HG03378 (cell line): ENCODE measurements around the gene PHACTR4.
"Not testable (repeated sequence)": the region's sequence is repeated elsewhere in the genome, so short reads cannot be mapped to it uniquely, and the experiment has no call there.

ENCODE experiments used
- ATAC-seq: cut with Tn5 transposase; IDR thresholded peaks from one replicate; pipeline ENCODE4 v1.9.1; 2021; ENCODE audit warnings: mild to moderate bottlenecking, moderate library complexity; ENCODE audit not compliant: unreplicated experiment

PHACTR4 gene

DNA sequence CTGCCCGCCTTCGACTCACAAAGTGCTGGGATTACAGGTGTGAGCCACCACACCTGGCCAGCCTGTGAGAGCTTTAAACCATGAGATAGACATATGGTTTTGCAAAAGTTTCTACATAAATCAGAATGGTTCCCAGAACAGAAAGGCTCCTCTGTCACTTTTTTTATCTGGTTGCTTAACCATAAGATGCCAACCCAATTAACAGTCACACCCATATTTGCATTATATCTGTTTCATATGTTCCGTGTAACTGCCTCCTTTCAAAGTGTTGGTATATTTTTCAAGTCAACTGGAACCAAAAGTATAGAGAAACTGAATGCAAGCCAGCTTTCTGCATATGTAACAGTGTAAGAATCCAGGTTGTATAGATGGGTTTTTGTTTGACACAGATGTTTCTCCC lies 112.6 kb downstream of the PHACTR4 start:
- ATAC-seq = no peak

DNA sequence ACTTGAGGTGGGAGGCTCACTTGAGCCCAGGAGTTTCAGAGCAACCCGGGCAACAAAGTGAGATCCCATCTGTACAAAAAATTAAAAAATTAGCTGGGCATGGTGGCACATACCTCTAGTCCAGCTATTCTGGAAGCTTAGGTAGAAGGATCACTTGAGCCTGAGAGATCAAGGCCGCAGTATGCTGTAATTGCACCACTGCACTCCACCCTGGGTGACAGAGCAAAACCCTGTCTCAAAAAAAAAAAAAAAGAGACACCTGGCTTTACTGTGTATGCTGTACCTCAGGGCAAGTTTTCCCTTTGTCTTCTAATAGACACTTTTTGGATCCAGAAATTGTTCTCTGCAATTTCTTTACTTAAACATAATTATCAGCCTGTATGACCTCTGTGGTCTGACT lies 113.2 kb downstream of the PHACTR4 start:
- ATAC-seq = no peak

DNA sequence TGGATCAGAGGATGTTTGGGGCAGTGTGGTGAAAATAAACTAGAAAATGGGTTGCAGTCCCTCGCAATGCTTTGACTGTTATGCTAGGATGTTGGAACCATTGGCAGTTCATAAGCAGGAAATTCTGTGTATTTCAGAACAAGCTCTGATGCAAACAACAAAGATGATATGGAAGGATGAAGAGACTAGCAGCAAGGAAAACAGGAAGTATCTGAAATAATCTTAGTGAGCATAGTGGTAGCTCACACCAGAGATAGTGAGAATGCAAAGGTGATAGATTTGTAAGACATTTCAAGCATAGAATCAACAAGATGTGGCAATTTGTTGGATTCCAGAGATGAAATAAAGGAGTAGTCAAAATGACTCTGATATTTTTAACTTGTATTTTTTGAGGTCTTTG lies 125.2 kb downstream of the PHACTR4 start:
- no peak for ATAC-seq

DNA sequence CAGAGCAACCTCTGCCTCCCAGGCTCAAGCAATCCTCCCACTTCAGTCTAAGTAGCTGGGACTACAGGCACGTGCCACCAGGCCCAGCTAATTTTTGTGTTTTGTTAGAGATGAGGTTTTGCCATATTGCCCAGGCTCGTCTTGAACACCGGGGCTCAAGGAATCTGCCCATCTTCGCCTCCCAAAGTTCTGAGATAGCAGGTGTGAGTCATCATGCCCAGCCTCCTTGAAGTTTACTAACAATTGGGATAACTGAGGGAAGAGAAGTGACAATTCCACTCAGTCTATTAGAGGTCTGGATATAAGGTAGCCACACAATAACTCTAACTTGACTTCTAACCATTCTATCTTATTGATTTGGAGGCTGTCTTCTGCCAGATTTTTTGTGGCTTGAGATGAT lies 130.0 kb downstream of the PHACTR4 start:
- no peak for ATAC-seq

- ATAC-seq = no peak
Observed at GRCh38 chr1:28501925-28502324, 132.4 kb downstream of the PHACTR4 start.

- no peak for ATAC-seq
Observed at GRCh38 chr1:28503117-28503516, 133.6 kb downstream of the PHACTR4 start.

- peak; percentile 69 for ATAC-seq
Observed at GRCh38 chr1:28505406-28506187, 136.1 kb downstream of the PHACTR4 start, which contains the start of gene RCC1. Gene RCC1 (plus strand): TSS chr1:28506043. CDS start chr1:28529867, 23,824 bp downstream.

- no peak for ATAC-seq
Observed at GRCh38 chr1:28506907-28507246, 137.3 kb downstream of the PHACTR4 start.

DNA sequence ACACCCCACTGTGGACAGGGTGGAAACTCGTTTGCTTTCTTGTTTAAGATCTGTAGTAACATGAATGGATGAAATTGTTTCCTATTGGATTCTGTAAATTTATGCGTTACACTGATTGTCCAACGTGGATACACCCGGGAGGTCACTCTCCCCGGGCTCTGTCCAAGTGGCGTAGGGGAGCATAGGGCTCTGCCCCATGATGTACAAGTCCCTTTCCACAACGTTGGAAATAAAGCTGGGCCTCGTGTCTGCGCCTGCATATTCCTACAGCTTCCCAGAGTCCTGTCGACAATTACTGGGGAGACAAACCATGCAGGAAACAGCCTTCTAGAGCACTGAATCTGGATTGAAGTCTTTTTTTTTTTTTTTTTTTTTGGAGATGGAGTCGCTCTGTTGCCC lies 137.7 kb downstream of the PHACTR4 start:
- no peak for ATAC-seq

GRCh38 chr1:28507646-28508434 lies 138.3 kb downstream of the PHACTR4 start:
- no peak for ATAC-seq

GRCh38 chr1:28508435-28508754 lies 138.9 kb downstream of the PHACTR4 start:
- no peak for ATAC-seq

DNA sequence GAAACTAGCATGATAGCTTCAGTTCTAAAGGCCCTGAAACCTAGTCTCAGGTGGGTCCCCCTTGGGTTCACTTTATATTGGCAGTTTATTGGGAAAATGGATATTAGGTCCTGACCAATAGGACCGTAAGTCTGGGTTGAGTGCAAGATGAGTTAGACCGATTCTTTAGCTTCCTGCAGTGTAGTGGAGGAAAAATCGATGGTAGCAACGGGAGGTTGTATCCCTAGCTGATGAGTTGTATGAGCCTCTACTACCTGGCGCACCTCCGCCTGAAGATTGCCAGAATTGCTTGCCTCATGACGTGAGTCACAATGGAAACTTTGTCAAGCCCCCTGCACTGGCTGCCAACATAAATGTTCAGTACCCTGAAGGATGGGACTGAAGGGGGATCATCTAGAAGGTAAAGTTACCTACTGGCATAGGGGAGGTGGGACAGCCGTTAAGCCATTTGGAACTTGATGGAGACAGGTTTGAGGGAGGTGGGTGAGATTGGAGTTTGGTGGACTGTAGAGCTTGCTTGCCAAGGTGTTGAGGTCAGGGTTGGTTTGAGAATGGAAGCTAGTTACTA lies 140.2 kb downstream of the PHACTR4 start:
- no peak for ATAC-seq

- no peak for ATAC-seq
Observed at GRCh38 chr1:28510273-28510969, 140.9 kb downstream of the PHACTR4 start.

- no peak for ATAC-seq
Observed at GRCh38 chr1:28510970-28511440, 141.5 kb downstream of the PHACTR4 start.

- ATAC-seq = no peak
Observed at GRCh38 chr1:28512058-28512611, 142.6 kb downstream of the PHACTR4 start.

GRCh38 chr1:28514445-28514933 lies 144.9 kb downstream of the PHACTR4 start:
- ATAC-seq = not testable (repeated sequence)

DNA sequence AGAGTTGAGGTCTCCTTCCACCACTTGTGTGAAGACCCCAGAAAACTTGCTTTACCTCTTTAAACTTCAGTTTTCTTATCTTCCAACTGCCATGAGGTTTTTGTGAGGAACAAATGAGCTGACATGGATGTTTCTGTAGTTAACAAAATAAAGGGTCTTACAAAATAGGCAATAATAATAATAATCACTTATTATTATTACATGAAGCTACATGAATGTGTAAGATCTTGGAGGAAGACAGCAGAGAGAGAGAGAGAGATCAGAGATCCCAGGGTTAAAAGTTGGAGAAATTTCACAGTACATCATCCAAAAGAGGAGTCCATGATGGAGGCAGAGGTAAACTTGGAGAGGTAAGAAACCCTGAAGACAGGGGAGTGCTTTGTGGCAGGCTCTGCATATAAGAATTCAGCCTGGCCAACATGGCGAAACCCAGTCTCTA lies 147.0 kb downstream of the PHACTR4 start:
- no peak for ATAC-seq

GRCh38 chr1:28517649-28517999 lies 148.1 kb downstream of the PHACTR4 start:
- no peak for ATAC-seq

DNA sequence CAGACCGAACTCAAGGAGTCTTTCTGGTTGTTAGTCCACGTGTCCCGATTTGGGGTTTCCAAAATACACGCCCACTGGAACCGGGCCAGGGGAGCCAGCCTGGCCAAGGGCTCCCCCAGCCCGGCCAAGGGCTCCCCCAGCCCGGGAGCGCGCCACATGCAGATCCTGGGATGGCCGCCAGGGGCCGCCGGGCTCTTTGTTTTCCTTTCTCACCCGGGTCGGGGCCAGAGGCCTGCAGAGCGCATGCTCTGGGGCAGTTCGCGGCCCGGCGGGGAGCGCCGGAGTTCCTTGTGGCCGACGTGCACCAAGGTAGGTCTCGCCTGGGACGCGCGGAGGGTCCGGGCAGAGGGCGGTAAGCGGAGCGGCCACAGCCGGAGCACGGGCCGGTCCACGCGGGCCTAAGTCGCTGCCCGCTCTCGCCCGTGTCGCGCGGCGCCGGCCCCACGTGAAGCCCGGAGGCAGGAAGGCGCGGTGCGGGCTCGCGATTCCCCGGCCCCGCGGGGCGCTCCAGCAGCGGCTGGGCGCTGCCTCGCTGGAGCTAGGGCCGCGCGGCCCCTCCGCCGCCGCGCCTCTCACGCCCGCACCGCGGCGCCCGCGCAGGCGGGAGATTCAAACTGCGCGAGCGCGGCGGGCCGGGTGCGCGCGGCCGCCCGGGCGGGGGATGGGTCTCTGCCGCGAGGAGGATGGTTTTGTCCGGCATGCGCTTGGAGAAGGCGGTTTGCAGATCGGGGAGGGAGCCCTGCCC lies 148.6 kb downstream of the PHACTR4 start:
- peak; percentile 65 for ATAC-seq

GRCh38 chr1:28518745-28519341 lies 149.3 kb downstream of the PHACTR4 start:
- no peak for ATAC-seq
